GM19468 (cell line): ENCODE measurements around the gene CATSPER1.

Experiments used
- ATAC-seq: cut with Tn5 transposase; IDR thresholded peaks from one replicate; pipeline ENCODE4 v1.9.1; 2021; ENCODE audit warnings: mild to moderate bottlenecking, moderate library complexity, moderate number of reproducible peaks; ENCODE audit not compliant: unreplicated experiment; ENCODE audit errors: extremely low read depth

The CATSPER1 gene

GRCh38 chr11:66026017-66026529 is at the start of gene CATSPER1:
Gene CATSPER1, minus strand, starts transcription at chr11:66026479. Its CDS starts 100 bp downstream, at chr11:66026379.
- no peak for ATAC-seq

GRCh38 chr11:66075273-66075672 is 49.0 kb upstream of the CATSPER1 start:
- ATAC-seq, result no peak

GRCh38 chr11:66073669-66074068 is 47.4 kb upstream of the CATSPER1 start:
- no peak for ATAC-seq

- no peak for ATAC-seq
These were observed 46.2 kb upstream of the CATSPER1 start for GRCh38 chr11:66072518-66072917.

GRCh38 chr11:66072081-66072480 is 45.8 kb upstream of the CATSPER1 start:
- ATAC-seq, result no peak

GRCh38 chr11:66071381-66071801 is 45.1 kb upstream of the CATSPER1 start:
- ATAC-seq, result no peak

- ATAC-seq, result no peak
These were observed 44.5 kb upstream of the CATSPER1 start for GRCh38 chr11:66070604-66071380.

- peak; percentile 42 for ATAC-seq
These were observed 43.7 kb upstream of the CATSPER1 start, which contains the start of gene PACS1 for GRCh38 chr11:66069715-66070603. Gene PACS1, plus strand, starts transcription at chr11:66070272. Its CDS starts 215 bp downstream, at chr11:66070487.

- ATAC-seq, result no peak
These were observed 42.8 kb upstream of the CATSPER1 start for GRCh38 chr11:66068923-66069714.

GRCh38 chr11:66068154-66068821 is 42.0 kb upstream of the CATSPER1 start:
- ATAC-seq, result no peak

GRCh38 chr11:66067640-66068039 is 41.4 kb upstream of the CATSPER1 start:
- ATAC-seq, result no peak

- ATAC-seq, result no peak
These were observed 40.5 kb upstream of the CATSPER1 start for GRCh38 chr11:66066751-66067150.

GRCh38 chr11:66064571-66064970 is 38.3 kb upstream of the CATSPER1 start:
- ATAC-seq, result no peak

- no peak for ATAC-seq
These were observed 37.6 kb upstream of the CATSPER1 start for GRCh38 chr11:66063900-66064299.

GRCh38 chr11:66062408-66062807 is 36.1 kb upstream of the CATSPER1 start:
- no peak for ATAC-seq

- no peak for ATAC-seq
These were observed 35.0 kb upstream of the CATSPER1 start for GRCh38 chr11:66061268-66061667.

- no peak for ATAC-seq
These were observed 33.8 kb upstream of the CATSPER1 start for GRCh38 chr11:66059966-66060680.

- ATAC-seq, result no peak
These were observed 30.2 kb upstream of the CATSPER1 start for GRCh38 chr11:66056501-66056900.

GRCh38 chr11:66055021-66055420 is 28.7 kb upstream of the CATSPER1 start:
- ATAC-seq, result no peak
